Measurements from ENCODE around the gene DTHD1.

- TF ChIP-seq POLR2A (IDR thresholded peaks at IDR 0.05) (no peak), CTCF (IDR thresholded peaks at IDR 0.05) (no peak)
Observed at GRCh38 chr4:36235306-36235705, 46.1 kb upstream of the DTHD1 start.
